ENCODE results near the gene GHSR. TPM values are rescaled to one million over a fixed set of nuclear protein-coding genes. Genes with fewer than 3 reads are reported as not detected.

The GHSR gene
- total and polyA plus RNA-seq, 10 donors, result not detected

GRCh38 chr3:172410702-172411477 is 37.4 kb downstream of the GHSR start:
- intact Hi-C loops (cut with DNase I; ENCODE audit: low total_unique reads), result no loop called here
- no peaks in the 10 kb centered on the region for H3K36me3 ChIP-seq
- H3K4me3 ChIP-seq, result no peak overlapping the region
- no peaks in the 10 kb centered on the region for H3K9me3 ChIP-seq
- no peak overlapping the region for H3K27ac ChIP-seq
- DNase-seq, result no peak
- peaks cover 0 to 16% (median 0%) of the 10 kb centered on the region in 7 donors for H3K27me3 ChIP-seq (replicated peaks in 1 of 7)
- WGBS, 5 donors, result 69 to 91% (median 89%) methylated on average over 4 to 13 of the region's 13 CpGs
- TF ChIP-seq CTCF (IDR thresholded peaks at IDR 0.05 in 8 of 11, conservative IDR thresholded peaks at IDR 0.05 in 3 of 11) (no peak), POLR2A (IDR thresholded peaks at IDR 0.05) (no peak), POLR2AphosphoS5 (IDR thresholded peaks at IDR 0.05) (peak in 2 of 3 donors; percentile 11 to 20)
- no peaks in the 10 kb centered on the region for H3K4me1 ChIP-seq

GRCh38 chr3:172407872-172408271 is 40.4 kb downstream of the GHSR start:
- no peak overlapping the region for H3K27ac ChIP-seq
- H3K36me3 ChIP-seq, result no peaks in the 10 kb centered on the region
- intact Hi-C loops (cut with DNase I; ENCODE audit: low total_unique reads), result no loop called here
- no peak overlapping the region for H3K4me3 ChIP-seq
- H3K27me3 ChIP-seq (replicated peaks in 1 of 7), result peaks cover 0 to 12% (median 0%) of the 10 kb centered on the region in 7 donors
- DNase-seq, result no peak
- TF ChIP-seq CTCF (IDR thresholded peaks at IDR 0.05 in 8 of 11, conservative IDR thresholded peaks at IDR 0.05 in 3 of 11), result no peak
- TF ChIP-seq POLR2AphosphoS5 (IDR thresholded peaks at IDR 0.05), result no peak
- TF ChIP-seq POLR2A (IDR thresholded peaks at IDR 0.05), result no peak
- H3K9me3 ChIP-seq, result no peaks in the 10 kb centered on the region
- WGBS, 5 donors, result 78 to 91% (median 82%) methylated on average over 3 of the region's 3 CpGs
- no peaks in the 10 kb centered on the region for H3K4me1 ChIP-seq

- intact Hi-C loops (cut with DNase I; ENCODE audit: low total_unique reads), result no loop called here
- no peak for TF ChIP-seq POLR2AphosphoS5 (IDR thresholded peaks at IDR 0.05)
- no peak for TF ChIP-seq CTCF (IDR thresholded peaks at IDR 0.05 in 8 of 11, conservative IDR thresholded peaks at IDR 0.05 in 3 of 11)
- no peak for TF ChIP-seq POLR2A (IDR thresholded peaks at IDR 0.05)
These were observed 42.3 kb downstream of the GHSR start for GRCh38 chr3:172405914-172406313.

GRCh38 chr3:172404237-172404962 is 43.9 kb downstream of the GHSR start:
- DNase-seq, result no peak
- H3K4me3 ChIP-seq, result no peak overlapping the region
- H3K27ac ChIP-seq, result no peak overlapping the region
- H3K36me3 ChIP-seq, result peaks cover 0 to 29% (median 2%) of the 10 kb centered on the region in 6 donors
- no peaks in the 10 kb centered on the region for H3K27me3 ChIP-seq (replicated peaks in 1 of 7)
- intact Hi-C loops (cut with DNase I; ENCODE audit: low total_unique reads), result no loop called here
- WGBS, 5 donors, result 60 to 66% (median 62%) methylated on average over 12 of the region's 12 CpGs
- no peaks in the 10 kb centered on the region for H3K4me1 ChIP-seq
- H3K9me3 ChIP-seq, result no peaks in the 10 kb centered on the region
- TF ChIP-seq CTCF (IDR thresholded peaks at IDR 0.05 in 8 of 11, conservative IDR thresholded peaks at IDR 0.05 in 3 of 11) (no peak), POLR2AphosphoS5 (IDR thresholded peaks at IDR 0.05) (no peak), POLR2A (IDR thresholded peaks at IDR 0.05) (no peak)

More at GRCh38 chr3:172405914-172406313, 42.3 kb downstream of the GHSR start:
- H3K9me3 ChIP-seq, result no peaks in the 10 kb centered on the region
- H3K27me3 ChIP-seq (replicated peaks in 1 of 7), result peaks cover 0 to 3% (median 0%) of the 10 kb centered on the region in 7 donors
- WGBS, 5 donors, result 81 to 98% (median 92%) methylated on average over 2 of the region's 2 CpGs
- H3K4me1 ChIP-seq, result no peaks in the 10 kb centered on the region
- no peak for DNase-seq
- H3K36me3 ChIP-seq, result peaks cover 0 to 19% (median 2%) of the 10 kb centered on the region in 6 donors
- no peak overlapping the region for H3K4me3 ChIP-seq
- H3K27ac ChIP-seq, result no peak overlapping the region
